ENCODE measurements around the gene EEPD1.

- TF ChIP-seq CTCF (IDR thresholded peaks at IDR 0.05; ENCODE audit: insufficient read depth, low read depth, low read length): no peak
- no peak for TF ChIP-seq EZH2 (IDR thresholded peaks at IDR 0.05; ENCODE audit: insufficient read depth, low read length)
These were observed at the start of gene EEPD1 for GRCh38 chr7:36152756-36153570.

Data from astrocyte (in vitro differentiated cells and primary cell).